Sciatic nerve (tissue), 2 donors: ENCODE data around the gene BNIPL. TPM values are rescaled to one million over a fixed set of nuclear protein-coding genes. Genes with fewer than 3 reads are reported as not detected.

ENCODE experiments used
- ATAC-seq: fragments of 200-7000 bp; cut with Tn5 transposase; one replicate; pipeline ENCODE4 v1.9.1; 2020; ENCODE audit warnings: mild to moderate bottlenecking, moderate library complexity
- DNase-seq: peaks from one replicate; pipeline ENCODE4 v3.0.0-alpha.2; 2020; ENCODE audit warnings: low spot score
- intact Hi-C: fragments of 100-400 bp; cut with DNase I; formaldehyde crosslinking; loops from one replicate; pipeline ENCODE4 v1.14.2; 2022
- total RNA-seq: library from RNA; stranded (reverse); fragmentation: NEBNext Ultra II Directional; extraction: Animal tissue kit (Norgen Biotek cat#: 25700); gene quantifications from one replicate; pipeline ENCODE4 v1.2.1, GENCODE V29; 2021
- donor health status: DM: no; HTN: no; CAD: no.
- donor health status: DM: no; HTN: no; CAD: no.

BNIPL gene
- total RNA-seq, 1 donor from 2014 or later, result 0.22 TPM

GRCh38 chr1:151085953-151086559 is 49.7 kb downstream of the BNIPL start:
- no peak for ATAC-seq
- DNase-seq, result peak; percentile 13

More at GRCh38 chr1:151085953-151086559, 49.7 kb downstream of the BNIPL start:
- intact Hi-C loops, result no loop called here

Other genes with a start within 250 kb of the BNIPL start
- gene CTSK, start 228.3 kb upstream of the BNIPL start, total RNA-seq, result 101 TPM
- 68.1 TPM for gene ARNT, start 160.0 kb upstream of the BNIPL start, total RNA-seq
- not detected for gene CTXND2, start 149.4 kb upstream of the BNIPL start, total RNA-seq
- 52.0 TPM for gene SETDB1, start 110.2 kb upstream of the BNIPL start, total RNA-seq
- gene CERS2, start 61.8 kb upstream of the BNIPL start, total RNA-seq, result 215 TPM
- 5.6 TPM for gene ANXA9, start 54.3 kb upstream of the BNIPL start, total RNA-seq
- 50.5 TPM for gene MINDY1, start 29.7 kb upstream of the BNIPL start, total RNA-seq
- gene PRUNE1, start 28.1 kb upstream of the BNIPL start, total RNA-seq, result 22.6 TPM
- 5.6 TPM for gene C1orf56, start 11.2 kb downstream of the BNIPL start, total RNA-seq
- 106 TPM for gene CDC42SE1, start 23.0 kb downstream of the BNIPL start, total RNA-seq
- gene MLLT11, start 23.8 kb downstream of the BNIPL start, total RNA-seq, result 2.5 TPM
- gene GABPB2, start 34.2 kb downstream of the BNIPL start, total RNA-seq, result 31.7 TPM
- gene SEMA6C, start 110.0 kb downstream of the BNIPL start, total RNA-seq, result 33.5 TPM
- gene TNFAIP8L2, start 120.1 kb downstream of the BNIPL start, total RNA-seq, result 3.9 TPM
- 10.6 TPM for gene LYSMD1, start 129.3 kb downstream of the BNIPL start, total RNA-seq
- 25.9 TPM for gene SCNM1, start 129.6 kb downstream of the BNIPL start, total RNA-seq
- 0.76 TPM for gene TMOD4, start 139.4 kb downstream of the BNIPL start, total RNA-seq
- 42.6 TPM for gene VPS72, start 153.6 kb downstream of the BNIPL start, total RNA-seq
- 65.0 TPM for gene PIP5K1A, start 162.0 kb downstream of the BNIPL start, total RNA-seq
- 119 TPM for gene PSMD4, start 218.1 kb downstream of the BNIPL start, total RNA-seq
- 18.8 TPM for gene ZNF687, start 245.7 kb downstream of the BNIPL start, total RNA-seq